OCI-LY3 (cell line): Measurements from ENCODE around the gene CRYBA2.

ENCODE experiments used
- EZH2phosphoT487 ChIP-seq: fragments of 200-600 bp; shearing (Covaris generic); IDR thresholded peaks from 2 replicates; pipeline ENCODE4 v1.6.1; 2018; ENCODE audit warnings: antibody characterized with exemption, mixed run types, low read depth
- TF ChIP-seq, protein P1 (sequence below): fragments of 200-600, 300-600 bp; sonication (generic); IDR thresholded peaks from 2 replicates; pipeline ENCODE4 v1.5.1; 2014; ENCODE audit warnings: antibody characterized with exemption, low read length, low read depth

DNA sequence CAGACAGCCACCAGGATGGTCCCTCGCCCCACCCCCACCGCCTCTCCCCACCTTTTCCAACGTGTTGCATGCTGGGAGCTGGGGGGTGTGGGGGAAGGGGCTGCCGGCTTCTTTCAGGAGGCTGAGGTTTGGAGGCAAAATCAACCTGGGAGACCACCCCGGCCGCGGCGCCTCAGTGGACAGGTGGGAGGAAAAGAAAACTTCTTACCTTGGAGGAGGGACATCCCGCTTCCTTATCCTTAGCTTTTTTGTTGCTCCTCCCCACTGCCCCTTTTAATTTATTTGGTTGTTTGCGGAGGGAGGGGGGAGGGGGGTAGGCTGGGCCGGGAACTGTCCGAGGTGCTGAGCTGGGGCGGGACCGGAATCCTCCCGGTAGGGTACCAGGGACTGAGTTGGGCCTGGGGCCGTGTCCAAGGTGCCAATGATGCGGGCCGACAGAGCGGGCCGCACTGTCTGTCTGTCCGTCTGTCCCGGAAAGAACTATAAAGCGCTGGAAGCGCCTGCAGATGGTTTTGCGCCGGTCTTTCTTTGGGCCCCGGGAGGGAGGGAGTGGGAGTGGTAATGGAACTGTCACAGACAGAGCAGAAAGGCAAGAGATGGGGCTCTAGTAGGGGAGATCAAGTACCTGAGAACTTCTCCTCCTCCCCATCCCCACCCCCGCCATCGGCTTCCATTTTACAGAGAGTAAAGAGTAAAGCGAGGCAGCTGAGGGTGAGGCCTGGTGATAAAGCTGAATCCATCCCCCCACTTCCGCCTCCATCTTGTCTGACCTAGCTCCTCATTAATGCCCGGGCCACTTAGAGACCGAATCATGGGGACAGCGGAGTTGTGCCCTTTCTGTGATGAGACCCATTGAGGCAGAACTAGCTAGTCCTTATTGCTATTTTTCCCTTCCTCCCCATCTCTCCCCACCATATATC lies 31.3 kb downstream of the CRYBA2 start:
- TF ChIP-seq EZH2phosphoT487: no peak
- TF ChIP-seq, protein P1, sequence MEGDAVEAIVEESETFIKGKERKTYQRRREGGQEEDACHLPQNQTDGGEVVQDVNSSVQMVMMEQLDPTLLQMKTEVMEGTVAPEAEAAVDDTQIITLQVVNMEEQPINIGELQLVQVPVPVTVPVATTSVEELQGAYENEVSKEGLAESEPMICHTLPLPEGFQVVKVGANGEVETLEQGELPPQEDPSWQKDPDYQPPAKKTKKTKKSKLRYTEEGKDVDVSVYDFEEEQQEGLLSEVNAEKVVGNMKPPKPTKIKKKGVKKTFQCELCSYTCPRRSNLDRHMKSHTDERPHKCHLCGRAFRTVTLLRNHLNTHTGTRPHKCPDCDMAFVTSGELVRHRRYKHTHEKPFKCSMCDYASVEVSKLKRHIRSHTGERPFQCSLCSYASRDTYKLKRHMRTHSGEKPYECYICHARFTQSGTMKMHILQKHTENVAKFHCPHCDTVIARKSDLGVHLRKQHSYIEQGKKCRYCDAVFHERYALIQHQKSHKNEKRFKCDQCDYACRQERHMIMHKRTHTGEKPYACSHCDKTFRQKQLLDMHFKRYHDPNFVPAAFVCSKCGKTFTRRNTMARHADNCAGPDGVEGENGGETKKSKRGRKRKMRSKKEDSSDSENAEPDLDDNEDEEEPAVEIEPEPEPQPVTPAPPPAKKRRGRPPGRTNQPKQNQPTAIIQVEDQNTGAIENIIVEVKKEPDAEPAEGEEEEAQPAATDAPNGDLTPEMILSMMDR: no peak
